ENCODE results near the gene TEAD1. TPM values are rescaled to one million over a fixed set of nuclear protein-coding genes. Genes with fewer than 3 reads are reported as not detected.

The TEAD1 gene
- total RNA-seq, 2 experiments from 2014 or later: 0.11 TPM; not detected in 1

DNA sequence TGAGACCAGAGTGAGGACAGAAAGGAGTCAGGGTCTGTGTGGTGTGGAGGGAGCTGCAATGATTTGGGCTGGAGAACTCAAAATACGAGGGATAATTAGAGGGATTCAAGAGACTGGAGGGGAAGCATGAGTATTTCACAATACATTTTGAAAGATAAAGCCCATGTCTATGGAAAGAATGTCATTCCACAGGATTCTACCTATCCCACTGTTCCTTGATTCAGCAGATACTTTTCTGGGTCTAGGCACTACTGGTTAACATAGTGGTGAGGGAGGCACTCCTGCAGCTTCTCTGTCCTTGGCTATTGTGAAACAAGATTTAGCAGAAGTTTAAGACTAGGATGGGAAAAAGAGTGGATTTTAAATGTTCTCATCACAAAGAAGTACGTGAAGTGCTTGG lies 262.0 kb downstream of the TEAD1 start:
- H3K4me1 ChIP-seq (ENCODE audit: insufficient read depth, low read length): no peaks in the 10 kb centered on the region
- no peak overlapping the region for H3K4me3 ChIP-seq (ENCODE audit: low read length)
- H3K4me1 Mint-ChIP-seq (ENCODE audit: low read depth): no peaks in the 10 kb centered on the region
- ChIA-PET POLR2A (no interaction called here), CTCF (no interaction called here)
- H3K27ac Mint-ChIP-seq: no peak overlapping the region
- TF ChIP-seq, protein P1, sequence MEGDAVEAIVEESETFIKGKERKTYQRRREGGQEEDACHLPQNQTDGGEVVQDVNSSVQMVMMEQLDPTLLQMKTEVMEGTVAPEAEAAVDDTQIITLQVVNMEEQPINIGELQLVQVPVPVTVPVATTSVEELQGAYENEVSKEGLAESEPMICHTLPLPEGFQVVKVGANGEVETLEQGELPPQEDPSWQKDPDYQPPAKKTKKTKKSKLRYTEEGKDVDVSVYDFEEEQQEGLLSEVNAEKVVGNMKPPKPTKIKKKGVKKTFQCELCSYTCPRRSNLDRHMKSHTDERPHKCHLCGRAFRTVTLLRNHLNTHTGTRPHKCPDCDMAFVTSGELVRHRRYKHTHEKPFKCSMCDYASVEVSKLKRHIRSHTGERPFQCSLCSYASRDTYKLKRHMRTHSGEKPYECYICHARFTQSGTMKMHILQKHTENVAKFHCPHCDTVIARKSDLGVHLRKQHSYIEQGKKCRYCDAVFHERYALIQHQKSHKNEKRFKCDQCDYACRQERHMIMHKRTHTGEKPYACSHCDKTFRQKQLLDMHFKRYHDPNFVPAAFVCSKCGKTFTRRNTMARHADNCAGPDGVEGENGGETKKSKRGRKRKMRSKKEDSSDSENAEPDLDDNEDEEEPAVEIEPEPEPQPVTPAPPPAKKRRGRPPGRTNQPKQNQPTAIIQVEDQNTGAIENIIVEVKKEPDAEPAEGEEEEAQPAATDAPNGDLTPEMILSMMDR (IDR thresholded peaks at IDR 0.05): no peak
- H3K27me3 ChIP-seq (ENCODE audit: control insufficient read depth in 1 of 2, insufficient read depth in 2 of 2, low read length in 2 of 2): no peaks in the 10 kb centered on the region
- ATAC-seq (ENCODE audit: poor library complexity) (no peak), DNase-seq (no peak)
- no peaks in the 10 kb centered on the region for H3K36me3 Mint-ChIP-seq (ENCODE audit: low read depth)
- H3K36me3 ChIP-seq (ENCODE audit: insufficient read depth, low read length): no peaks in the 10 kb centered on the region
- no peak overlapping the region for H3K27ac ChIP-seq (ENCODE audit: low read depth in 1 of 2, low read length in 2 of 2)
- no peaks in the 10 kb centered on the region for H3K9me3 Mint-ChIP-seq
- H3K9me3 ChIP-seq (ENCODE audit: control insufficient read depth in 1 of 2, insufficient read depth in 1 of 2, low read length in 2 of 2): no peaks in the 10 kb centered on the region
- intact Hi-C loops (cut with DNase I, micrococcal nuclease): no loop called here
- H3K4me3 Mint-ChIP-seq: no peak overlapping the region
- peaks cover 14% of the 10 kb centered on the region for H3K27me3 Mint-ChIP-seq

DNA sequence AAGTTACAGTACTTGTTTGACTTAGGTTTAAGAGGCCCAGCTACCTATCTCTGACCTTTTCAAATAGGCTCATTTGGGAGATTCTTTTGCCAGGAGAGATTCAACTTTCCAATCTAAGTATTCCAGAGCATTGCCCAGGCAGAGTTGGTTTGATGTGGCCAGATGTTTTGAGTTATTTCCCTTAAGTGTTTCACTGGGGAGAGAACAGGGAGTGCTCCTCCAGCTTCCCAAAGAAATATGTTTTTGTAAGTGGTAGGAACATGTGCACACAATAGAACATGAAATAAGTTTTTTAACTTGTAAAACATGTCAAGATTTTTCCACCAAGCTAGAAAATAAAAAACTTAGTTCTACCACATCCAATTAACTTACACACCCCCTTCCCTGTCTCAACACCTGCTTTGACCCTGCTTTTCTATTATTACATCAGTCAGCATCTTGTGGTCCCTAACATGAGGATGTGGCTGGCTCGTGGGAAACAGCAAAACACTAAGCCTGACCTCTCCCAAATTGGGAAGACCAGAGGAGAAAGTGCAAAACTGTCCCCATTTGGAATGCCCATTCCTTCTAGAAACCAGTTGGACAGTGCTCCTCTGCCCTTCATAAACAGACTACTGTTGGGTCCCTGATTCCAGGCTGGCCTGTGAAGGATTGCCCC lies 264.5 kb downstream of the TEAD1 start:
- H3K36me3 Mint-ChIP-seq (ENCODE audit: low read depth): no peaks in the 10 kb centered on the region
- DNase-seq (no peak), ATAC-seq (ENCODE audit: poor library complexity) (no peak)
- TF ChIP-seq, protein P1 (IDR thresholded peaks at IDR 0.05): no peak
- peaks cover 21% of the 10 kb centered on the region for H3K27me3 Mint-ChIP-seq
- H3K4me3 ChIP-seq (ENCODE audit: low read length): no peak overlapping the region
- intact Hi-C loops (cut with DNase I, micrococcal nuclease): no loop called here
- H3K36me3 ChIP-seq (ENCODE audit: insufficient read depth, low read length): no peaks in the 10 kb centered on the region
- no peak overlapping the region for H3K27ac ChIP-seq (ENCODE audit: low read depth in 1 of 2, low read length in 2 of 2)
- ChIA-PET CTCF (no interaction called here), POLR2A (no interaction called here)
- no peaks in the 10 kb centered on the region for H3K27me3 ChIP-seq (ENCODE audit: control insufficient read depth in 1 of 2, insufficient read depth in 2 of 2, low read length in 2 of 2)
- H3K9me3 Mint-ChIP-seq: no peaks in the 10 kb centered on the region
- no peaks in the 10 kb centered on the region for H3K4me1 Mint-ChIP-seq (ENCODE audit: low read depth)
- H3K27ac Mint-ChIP-seq: no peak overlapping the region
- H3K9me3 ChIP-seq (ENCODE audit: control insufficient read depth in 1 of 2, insufficient read depth in 1 of 2, low read length in 2 of 2): no peaks in the 10 kb centered on the region
- H3K4me1 ChIP-seq (ENCODE audit: insufficient read depth, low read length): no peaks in the 10 kb centered on the region
- H3K4me3 Mint-ChIP-seq: no peak overlapping the region

DNA sequence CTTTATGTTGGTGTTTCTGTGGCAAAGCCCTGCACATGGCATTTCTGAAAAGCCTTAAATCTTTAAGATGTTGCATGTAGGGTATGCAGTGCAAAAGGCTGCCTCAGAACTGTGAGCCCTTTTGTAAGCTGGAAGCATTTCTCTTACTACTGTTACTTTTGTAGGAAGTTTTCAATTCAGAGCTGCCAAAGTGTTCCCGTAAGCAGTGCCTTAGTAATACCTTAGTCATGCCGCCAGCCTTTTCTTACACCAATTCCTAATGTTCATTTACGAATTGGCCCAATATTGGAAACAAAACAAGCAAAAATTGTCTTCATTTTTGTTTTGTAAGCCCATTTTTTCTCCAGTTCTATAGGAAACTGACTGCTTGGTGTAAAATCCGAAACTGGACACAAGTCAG lies 267.4 kb downstream of the TEAD1 start:
- Histone ChIP-seq H3K9me3 (ENCODE audit: control insufficient read depth in 1 of 2, insufficient read depth in 1 of 2, low read length in 2 of 2) (no peaks in the 10 kb centered on the region), H3K4me1 (ENCODE audit: insufficient read depth, low read length) (no peaks in the 10 kb centered on the region), H3K27me3 (ENCODE audit: control insufficient read depth in 1 of 2, insufficient read depth in 2 of 2, low read length in 2 of 2) (peaks cover 0 to 7% of the 10 kb centered on the region in 2 experiments), H3K27ac (ENCODE audit: low read depth in 1 of 2, low read length in 2 of 2) (no peak overlapping the region), H3K36me3 (ENCODE audit: insufficient read depth, low read length) (no peaks in the 10 kb centered on the region), H3K4me3 (ENCODE audit: low read length) (no peak overlapping the region)
- Mint-ChIP-seq H3K4me1 (ENCODE audit: low read depth) (no peaks in the 10 kb centered on the region), H3K36me3 (ENCODE audit: low read depth) (no peaks in the 10 kb centered on the region), H3K4me3 (no peak overlapping the region), H3K27me3 (peaks cover 30% of the 10 kb centered on the region), H3K9me3 (no peaks in the 10 kb centered on the region), H3K27ac (no peak overlapping the region)
- DNase-seq (no peak), ATAC-seq (ENCODE audit: poor library complexity) (no peak)
- ChIA-PET CTCF (interaction anchor here (0.6 kb wide), 1 partner anchor 426 kb away, joined by 4 read pairs; no protein-coding TSS in a partner anchor), POLR2A (no interaction called here)
- TF ChIP-seq, protein P1 (IDR thresholded peaks at IDR 0.05): no peak
- intact Hi-C loops (cut with DNase I, micrococcal nuclease): no loop called here
